Inferior parietal cortex (tissue), 1 donor: ENCODE measurements around the gene NMRK2.
"Not testable (repeated sequence)": the region's sequence is repeated elsewhere in the genome, so short reads cannot be mapped to it uniquely, and the experiment has no call there.

ENCODE experiments used
- DNase-seq: peaks from one replicate; pipeline ENCODE4 v3.0.0-alpha.2; 2016; ENCODE audit errors: extremely low spot score

Gene NMRK2, protein sequence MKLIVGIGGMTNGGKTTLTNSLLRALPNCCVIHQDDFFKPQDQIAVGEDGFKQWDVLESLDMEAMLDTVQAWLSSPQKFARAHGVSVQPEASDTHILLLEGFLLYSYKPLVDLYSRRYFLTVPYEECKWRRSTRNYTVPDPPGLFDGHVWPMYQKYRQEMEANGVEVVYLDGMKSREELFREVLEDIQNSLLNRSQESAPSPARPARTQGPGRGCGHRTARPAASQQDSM

GRCh38 chr19:3932931-3933810 lies at the start of gene NMRK2:
Gene NMRK2 (plus strand): TSS chr19:3933069. CDS start chr19:3933672, 603 bp downstream.
- no peak for DNase-seq

DNA sequence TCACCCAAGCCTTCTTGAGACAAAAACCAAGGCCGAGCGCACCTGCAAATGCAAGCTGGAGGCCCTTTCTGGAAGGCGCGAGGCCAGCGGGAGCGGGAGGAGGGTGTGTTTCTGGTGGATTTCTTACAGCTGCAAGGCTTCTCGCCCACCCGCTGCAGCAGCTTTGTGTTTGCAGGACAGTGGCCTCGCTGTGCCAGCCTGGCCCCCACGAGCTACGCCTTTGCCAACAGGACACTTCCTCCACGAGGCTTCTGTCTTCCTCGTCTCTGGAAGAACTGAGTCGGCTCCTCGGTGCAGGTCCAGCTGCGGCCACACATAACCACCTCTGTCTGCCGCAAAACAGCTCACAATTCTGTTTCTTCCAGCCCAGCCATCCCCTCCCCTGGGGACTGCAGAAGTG lies 42.3 kb upstream of the NMRK2 start:
- no peak for DNase-seq

DNA sequence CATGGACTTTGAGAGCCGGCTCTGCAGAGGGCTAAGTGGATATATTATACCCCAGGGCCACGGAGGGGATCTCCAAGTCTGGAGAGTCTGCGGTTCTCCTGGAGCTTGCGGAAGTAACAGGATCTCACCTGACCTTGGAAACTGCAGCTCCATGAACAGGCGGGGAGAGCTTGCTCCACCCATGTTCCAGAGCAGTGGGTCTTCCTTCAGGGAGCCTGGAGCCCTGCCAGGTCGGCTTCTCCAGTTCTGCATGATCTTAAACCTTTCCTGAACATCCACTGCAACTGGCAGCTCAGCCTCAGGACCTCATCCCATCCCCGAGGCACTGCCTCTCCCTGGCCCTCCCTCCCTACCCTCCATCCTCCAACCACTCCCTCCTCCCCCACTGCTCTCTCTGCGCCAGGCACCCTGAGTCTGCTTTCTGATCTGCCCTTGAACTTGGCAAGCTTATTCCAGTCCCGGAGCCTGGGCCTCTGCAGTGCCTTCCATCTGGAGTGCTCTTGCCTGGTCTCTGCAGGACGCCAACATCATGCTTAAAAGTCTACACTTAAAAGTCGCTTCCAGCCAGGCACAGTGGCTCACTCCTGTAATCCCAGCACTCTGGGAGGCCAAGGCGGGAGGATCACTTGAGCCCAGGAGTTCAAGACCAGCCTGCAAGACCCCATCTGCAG lies 39.2 kb upstream of the NMRK2 start:
- DNase-seq, result no peak

- DNase-seq, result not testable (repeated sequence)
Observed at GRCh38 chr19:3894959-3895358, 37.9 kb upstream of the NMRK2 start.

DNA sequence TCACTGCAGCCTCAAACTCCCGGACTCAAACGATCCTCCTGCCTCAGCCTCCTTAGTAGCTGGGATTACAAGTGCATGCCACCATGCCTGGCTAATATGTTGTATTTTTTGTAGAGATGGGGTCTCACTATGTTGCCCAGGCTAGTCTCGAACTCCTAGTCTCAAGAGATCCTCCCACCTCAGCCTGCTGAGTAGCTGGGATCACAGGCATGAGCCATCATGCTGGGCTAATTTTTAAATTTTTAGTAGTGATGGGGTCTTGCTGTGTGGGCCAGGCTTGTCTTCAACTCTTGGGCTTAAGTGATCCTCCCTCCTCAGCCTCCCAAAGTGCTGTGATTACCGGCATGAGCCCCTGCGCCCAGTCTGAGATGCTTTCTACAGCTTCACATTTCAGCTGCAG lies 37.1 kb upstream of the NMRK2 start:
- DNase-seq, result no peak

- DNase-seq, result no peak
Observed at GRCh38 chr19:3897936-3898335, 34.9 kb upstream of the NMRK2 start.

DNA sequence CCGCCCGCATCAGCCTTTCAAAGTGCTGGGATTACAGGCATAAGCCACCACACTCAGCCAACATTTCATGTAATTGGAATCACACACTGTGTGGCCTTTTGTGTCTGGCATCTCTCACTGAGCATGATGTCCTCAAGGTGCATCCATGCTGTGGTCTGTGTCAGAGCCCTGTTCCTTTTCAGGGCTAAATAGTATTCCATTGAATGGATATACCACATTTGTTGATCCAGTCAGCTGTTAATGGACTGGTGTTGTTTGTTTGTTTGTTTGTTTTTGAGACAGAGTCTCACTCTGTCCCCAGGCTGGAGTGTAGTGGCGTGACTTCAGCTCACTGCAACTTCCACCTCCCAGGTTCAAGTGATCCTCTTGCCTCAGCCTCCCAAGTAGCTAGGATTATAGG lies 34.4 kb upstream of the NMRK2 start:
- DNase-seq, result no peak

DNA sequence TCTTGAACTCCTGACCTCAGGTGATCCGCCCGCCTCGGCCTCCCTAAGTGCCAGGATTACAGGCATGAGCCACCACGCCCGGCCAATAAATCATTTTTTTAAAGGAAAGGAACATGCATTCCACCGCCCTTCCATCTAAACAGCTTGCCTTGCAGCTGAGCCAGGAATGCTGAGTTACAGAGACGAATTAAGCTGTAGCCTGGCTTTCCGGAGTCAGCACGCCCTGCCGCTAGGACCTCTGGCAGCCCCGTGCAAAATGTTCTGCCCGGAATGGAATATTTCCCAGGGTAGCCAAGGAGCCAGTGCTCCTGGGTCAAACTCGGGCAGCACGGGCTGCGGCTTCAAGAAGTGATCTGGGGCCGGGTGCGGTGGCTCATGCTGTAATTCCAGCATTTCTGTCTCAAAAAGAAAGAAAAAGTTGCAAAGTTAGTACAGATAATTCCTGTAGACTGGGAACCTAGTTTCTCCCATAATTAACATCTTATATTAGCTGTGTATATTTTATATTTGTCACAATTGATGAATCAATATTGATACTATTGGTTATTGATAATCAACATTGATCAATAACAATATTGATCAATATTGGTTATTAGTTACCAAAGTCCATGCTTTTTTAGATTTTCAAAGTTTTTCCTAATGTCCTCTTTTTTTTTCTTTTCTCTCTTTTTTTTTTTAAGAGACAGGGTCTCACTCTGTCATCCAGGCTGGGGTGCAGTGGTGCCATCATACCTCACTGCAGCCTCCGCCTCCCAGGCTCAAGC lies 33.2 kb upstream of the NMRK2 start:
- DNase-seq, result no peak

- no peak for DNase-seq
Observed at GRCh38 chr19:3902317-3902973, 30.4 kb upstream of the NMRK2 start.

DNA sequence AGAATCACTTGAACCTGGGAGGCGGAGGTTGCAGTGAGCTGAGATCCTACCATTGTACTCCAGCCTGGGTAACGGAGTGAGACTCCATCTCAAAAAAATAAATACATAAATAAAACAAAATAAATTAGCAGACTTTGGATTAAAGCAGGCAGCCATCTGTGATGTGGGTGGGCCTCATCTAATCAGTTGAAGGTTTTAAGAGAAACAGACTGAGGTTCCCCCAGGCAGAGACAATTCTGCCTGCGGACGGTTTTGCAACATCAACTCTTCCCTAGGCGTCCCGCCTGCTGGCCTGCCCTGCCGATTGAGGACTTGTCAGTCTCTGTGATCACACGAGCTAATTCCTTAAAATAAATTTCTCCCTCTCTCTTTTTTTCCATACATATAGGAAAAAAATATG lies 28.6 kb upstream of the NMRK2 start:
- no peak for DNase-seq

- DNase-seq, result no peak
Observed at GRCh38 chr19:3907626-3908265, 25.1 kb upstream of the NMRK2 start.

DNA sequence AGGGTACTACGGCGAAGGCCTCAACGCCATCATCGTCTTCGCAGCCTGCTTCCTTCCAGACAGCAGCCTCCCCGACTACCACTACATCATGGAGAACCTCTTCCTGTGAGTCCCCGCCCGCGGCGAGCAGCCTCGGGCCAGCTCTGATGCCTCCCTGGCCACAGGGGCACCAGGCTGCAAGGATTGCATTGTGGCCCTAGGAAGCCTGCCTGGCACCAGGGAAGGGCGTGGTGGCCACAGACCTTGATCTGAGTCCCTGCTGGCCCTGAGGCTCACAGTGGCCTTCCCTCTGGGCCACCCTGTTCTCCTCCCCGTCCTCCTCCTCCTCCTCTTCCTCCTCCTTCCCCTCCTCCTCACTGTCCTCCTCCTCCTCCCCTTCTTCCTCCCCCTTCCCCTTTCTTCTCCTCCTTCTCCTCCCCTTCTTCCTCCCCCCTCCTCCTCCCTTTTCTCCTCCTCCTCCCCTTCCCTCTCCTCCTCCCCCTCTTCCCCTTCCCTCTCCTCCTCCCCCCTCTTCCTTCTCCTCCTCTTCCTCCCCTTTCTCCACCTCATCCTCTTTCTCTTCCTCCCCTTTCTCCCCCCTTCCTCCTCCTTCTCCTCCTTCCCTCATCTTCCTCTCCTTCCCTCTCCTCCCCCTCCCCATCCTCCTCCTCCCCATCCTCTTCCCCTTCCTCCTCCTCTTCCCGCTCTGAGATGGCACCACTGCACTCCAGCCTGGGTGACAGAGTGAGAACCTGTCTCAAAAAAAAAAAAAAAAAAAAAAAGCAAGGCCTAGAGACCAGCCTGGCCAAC lies 24.4 kb upstream of the NMRK2 start:
- DNase-seq, result no peak

- DNase-seq, result no peak
Observed at GRCh38 chr19:3910105-3910504, 22.8 kb upstream of the NMRK2 start.

DNA sequence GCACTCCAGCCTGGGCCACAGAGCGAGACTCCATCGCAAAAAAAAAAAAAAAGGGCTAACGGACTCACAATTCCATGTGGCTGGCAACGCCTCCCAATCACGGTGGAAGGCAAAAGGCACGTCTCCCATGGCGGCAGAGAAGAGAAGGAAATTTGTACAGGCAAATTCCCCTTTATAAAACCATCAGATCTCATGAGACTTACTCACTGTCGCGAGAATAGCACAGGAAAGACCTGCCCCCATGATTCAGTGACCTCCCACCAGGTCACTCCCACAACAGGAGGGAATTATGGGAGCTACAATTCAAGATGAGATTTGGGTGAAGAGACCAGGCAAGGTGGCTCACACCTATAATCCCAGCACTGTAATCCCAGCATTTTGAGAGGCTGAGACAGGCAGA lies 18.7 kb upstream of the NMRK2 start:
- DNase-seq, result no peak

DNA sequence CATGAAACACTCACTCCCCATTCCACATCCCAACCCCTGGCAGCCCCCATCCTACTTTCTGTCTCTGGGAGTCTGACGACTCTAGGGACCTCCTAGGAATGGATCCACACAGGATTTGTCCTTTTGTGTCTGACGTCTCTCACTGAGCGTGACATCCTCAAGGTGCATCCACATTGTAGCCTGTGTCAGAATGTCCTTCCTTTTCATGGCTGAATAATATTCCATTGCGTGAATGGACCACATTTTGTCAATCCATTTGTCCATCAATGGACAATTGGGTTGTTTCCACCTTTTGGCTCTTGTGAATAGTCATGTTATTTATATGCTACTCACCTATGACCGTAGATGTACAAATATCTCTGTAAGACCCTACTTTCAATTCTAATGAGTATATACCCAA lies 16.8 kb upstream of the NMRK2 start:
- DNase-seq, result no peak

DNA sequence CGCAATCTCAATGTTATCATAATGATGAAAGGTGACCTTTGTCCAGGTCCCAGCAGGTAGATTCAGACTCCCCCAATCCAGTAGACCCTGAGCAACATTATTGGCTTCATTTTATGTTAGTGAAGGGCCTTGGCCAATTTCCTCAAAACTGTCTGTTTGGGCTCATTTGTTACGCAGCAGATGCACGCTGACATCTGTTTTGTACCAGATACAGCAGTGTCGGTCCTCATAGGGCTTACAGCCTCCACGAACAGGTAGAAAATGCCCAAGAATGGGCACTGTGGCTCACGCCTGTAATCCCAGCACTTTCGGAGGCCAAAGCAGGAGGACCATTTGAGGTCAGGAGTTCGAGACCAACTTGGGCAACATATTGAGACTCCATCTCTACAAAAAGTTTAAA lies 13.1 kb upstream of the NMRK2 start:
- no peak for DNase-seq

GRCh38 chr19:3923096-3923758 lies 9.6 kb upstream of the NMRK2 start:
- DNase-seq, result no peak

DNA sequence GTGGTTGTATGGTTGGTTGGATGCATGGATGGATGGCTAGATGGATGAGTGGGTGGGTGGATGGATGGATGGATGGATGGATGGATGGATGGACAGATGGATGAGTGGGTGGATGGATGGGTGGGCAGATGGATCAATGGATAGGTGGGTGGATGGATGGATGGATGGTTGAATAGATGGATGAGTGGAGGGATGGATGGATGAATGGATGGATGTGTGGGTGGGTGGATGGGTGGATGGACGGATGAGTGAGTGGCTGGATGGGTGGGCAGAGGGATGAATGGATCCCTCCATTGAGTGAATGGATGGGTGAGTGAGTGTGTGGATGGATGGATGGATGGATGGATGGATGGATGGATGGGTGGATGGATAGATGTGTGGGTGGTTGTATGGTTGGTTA lies 9.0 kb upstream of the NMRK2 start:
- DNase-seq, result no peak

DNA sequence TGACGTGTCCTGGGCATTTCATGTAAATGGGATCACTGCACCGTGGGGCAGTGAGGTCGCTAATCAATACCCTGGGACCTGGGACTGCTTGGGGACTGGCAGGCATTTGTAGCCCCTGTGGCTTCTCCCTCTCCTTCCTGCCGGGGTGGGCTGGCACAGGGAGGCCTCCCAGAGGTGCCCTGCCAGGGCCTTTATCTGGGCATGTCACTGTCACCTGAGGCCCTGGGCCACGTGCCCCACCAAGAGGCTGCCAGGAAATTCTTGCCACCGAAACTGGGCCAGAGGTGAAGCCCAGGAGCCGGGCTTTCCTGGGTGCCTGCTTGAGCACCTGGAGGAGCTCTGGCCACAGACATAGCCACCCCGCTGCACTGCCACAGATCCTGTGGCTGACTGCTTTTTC lies 1.8 kb upstream of the NMRK2 start:
- no peak for DNase-seq
